HepG2 (cell line): ENCODE measurements around the gene OR1F1. TPM values are rescaled to one million over a fixed set of nuclear protein-coding genes. Genes with fewer than 3 reads are reported as not detected.

Experiments used
- CAMTA2 ChIP-seq: sonication (generic); formaldehyde crosslinking; IDR thresholded peaks from 2 replicates; pipeline ENCODE4 v1.4.0; 2020; ENCODE audit warnings: mild to moderate bottlenecking, missing genetic modification reagents, borderline replicate concordance
- CBFB ChIP-seq: sonication (generic); formaldehyde crosslinking; IDR thresholded peaks from 2 replicates; pipeline ENCODE4 v1.4.0; 2020; ENCODE audit warnings: missing genetic modification reagents
- CBX1 ChIP-seq: IDR thresholded peaks from one replicate; pipeline ENCODE4 v1.6.1; 2016; ENCODE audit warnings: antibody characterized with exemption, low read depth
- FOXA3 ChIP-seq: IDR thresholded peaks from 2 replicates; pipeline ENCODE4 v1.6.1; 2016; ENCODE audit warnings: missing genetic modification reagents, missing compliant biosample characterization
- HNRNPLL ChIP-seq: fragments of 200-400 bp; formaldehyde crosslinking; IDR thresholded peaks from 2 replicates; pipeline ENCODE4 v1.6.1; 2017; ENCODE audit warnings: mild to moderate bottlenecking, low read depth, low read length; ENCODE audit not compliant: poor library complexity, severe bottlenecking
- KLF16 ChIP-seq, 2 experiments: sonication (generic) in 1 of 2; formaldehyde crosslinking in 1 of 2; IDR thresholded peaks; 2 replicates each; pipeline versions ENCODE4 v1.6.1 to v1.8.0; 2016 to 2023; ENCODE audit warnings: missing genetic modification reagents in 2 of 2, missing compliant biosample characterization in 1 of 2
- MIXL1 ChIP-seq: IDR thresholded peaks from 2 replicates; pipeline ENCODE4 v1.6.1; 2016
- POLR2A ChIP-seq, 2 experiments: IDR thresholded peaks; 2 replicates each; pipeline ENCODE4 v1.6.1; 2011; ENCODE audit warnings: low read depth in 2 of 2, low read length in 2 of 2, mild to moderate bottlenecking in 1 of 2, moderate library complexity in 1 of 2; ENCODE audit not compliant: insufficient read depth in 1 of 2
- SRSF1 ChIP-seq: fragments of 200-400 bp; formaldehyde crosslinking; optimal IDR thresholded peaks from 2 replicates; pipeline ENCODE3; 2017; ENCODE audit warnings: mild to moderate bottlenecking, low read depth, low read length, moderate library complexity
- TBX3 ChIP-seq: fragments of 450-650 bp; IDR thresholded peaks from 2 replicates; pipeline ENCODE4 v1.6.1; 2017; ENCODE audit warnings: antibody characterized with exemption, mild to moderate bottlenecking, inconsistent platforms, borderline replicate concordance
- TEAD3 ChIP-seq: optimal IDR thresholded peaks from 2 replicates; pipeline ENCODE3; 2016; ENCODE audit warnings: borderline replicate concordance
- TEF ChIP-seq: sonication (generic); formaldehyde crosslinking; IDR thresholded peaks from 2 replicates; pipeline ENCODE4 v1.5.0; 2020; ENCODE audit warnings: missing genetic modification reagents
- THAP11 ChIP-seq: IDR thresholded peaks from 2 replicates; pipeline ENCODE4 v1.6.1; 2016; ENCODE audit warnings: missing biosample characterization, missing genetic modification reagents
- TOE1 ChIP-seq: sonication (generic); formaldehyde crosslinking; IDR thresholded peaks from 2 replicates; pipeline ENCODE4 v1.4.0; 2020; ENCODE audit warnings: mild to moderate bottlenecking, missing genetic modification reagents
- TRIM24 ChIP-seq: sonication (generic); formaldehyde crosslinking; IDR thresholded peaks from 2 replicates; pipeline ENCODE4 v1.8.0; 2022; ENCODE audit warnings: mild to moderate bottlenecking, missing genetic modification reagents
- YEATS2 ChIP-seq: sonication (generic); formaldehyde crosslinking; IDR thresholded peaks from 2 replicates; pipeline ENCODE4 v1.4.0; 2020; ENCODE audit warnings: missing genetic modification reagents, borderline replicate concordance
- ZBTB20 ChIP-seq: sonication (generic); formaldehyde crosslinking; IDR thresholded peaks from 2 replicates; pipeline ENCODE4 v1.8.1; 2023; ENCODE audit warnings: missing genetic modification reagents, low read depth, mild to moderate bottlenecking, borderline replicate concordance
- ZNF441 ChIP-seq: sonication (generic); formaldehyde crosslinking; IDR thresholded peaks from 2 replicates; pipeline ENCODE4 v1.7.0; 2021; ENCODE audit warnings: missing genetic modification reagents, borderline replicate concordance
- ZNF550 ChIP-seq: sonication (generic); formaldehyde crosslinking; IDR thresholded peaks from 2 replicates; pipeline ENCODE4 v1.4.0; 2020; ENCODE audit warnings: mild to moderate bottlenecking, missing genetic modification reagents, borderline replicate concordance
- ZNF672 ChIP-seq: sonication (generic); formaldehyde crosslinking; IDR thresholded peaks from 2 replicates; pipeline ENCODE4 v1.8.1; 2022; ENCODE audit warnings: missing genetic modification reagents
- ZNF766 ChIP-seq: sonication (generic); formaldehyde crosslinking; IDR thresholded peaks from 2 replicates; pipeline ENCODE4 v1.5.0; 2020; ENCODE audit warnings: missing genetic modification reagents, borderline replicate concordance
- ZNF773 ChIP-seq: sonication (generic); formaldehyde crosslinking; IDR thresholded peaks from 2 replicates; pipeline ENCODE4 v1.4.0; 2020; ENCODE audit warnings: missing genetic modification reagents, borderline replicate concordance
- polyA plus RNA-seq, 8 experiments: library from polyadenylated mRNA; depleted of rRNA in 3 of 8; stranded (reverse) in 7 of 8; unstranded in 1 of 8; fragments of >200 nt; fragmentation: Illumina TruSeq in 4 of 8; extraction: Trizol in 4 of 8; gene quantifications; 2 replicates each; pipeline versions ENCODE4 v1.2.1 to v1.2.3, GENCODE V29; 2011 to 2016; ENCODE audit warnings: low read depth in 4 of 8, missing spikeins in 1 of 8, mixed read lengths in 1 of 8; ENCODE audit not compliant: insufficient read depth in 1 of 8
- total RNA-seq, 5 experiments: library from RNA; depleted of rRNA; stranded (reverse); fragments of >200 nt; fragmentation: Illumina TruSeq; extraction: Trizol; gene quantifications; 2 replicates each; pipeline ENCODE4 v1.2.3, GENCODE V29; 2016; ENCODE audit warnings: low read depth in 1 of 5
- TF ChIP-seq, protein P1 (sequence below): sonication (generic); formaldehyde crosslinking; IDR thresholded peaks from 2 replicates; pipeline ENCODE4 v1.9.0; 2022; ENCODE audit warnings: missing genetic modification reagents, mild to moderate bottlenecking, borderline replicate concordance
- TF ChIP-seq, protein P2 (sequence below): sonication (generic); formaldehyde crosslinking; IDR thresholded peaks from 2 replicates; pipeline ENCODE4 v1.4.0; 2020; ENCODE audit warnings: missing genetic modification reagents
- TF ChIP-seq, protein P3 (sequence below): sonication (generic); formaldehyde crosslinking; IDR thresholded peaks from 2 replicates; pipeline ENCODE4 v1.5.0; 2020; ENCODE audit warnings: missing genetic modification reagents

Gene OR1F1
- total and polyA plus RNA-seq, 2 of the 13 experiments (the other 11 are each of a cell fraction or from before 2014, with no cell fraction given): 0.90 TPM; not detected in 1

GRCh38 chr16:3150346-3151218 lies 37.4 kb upstream of the OR1F1 start (continued):
- TF ChIP-seq, protein P1, sequence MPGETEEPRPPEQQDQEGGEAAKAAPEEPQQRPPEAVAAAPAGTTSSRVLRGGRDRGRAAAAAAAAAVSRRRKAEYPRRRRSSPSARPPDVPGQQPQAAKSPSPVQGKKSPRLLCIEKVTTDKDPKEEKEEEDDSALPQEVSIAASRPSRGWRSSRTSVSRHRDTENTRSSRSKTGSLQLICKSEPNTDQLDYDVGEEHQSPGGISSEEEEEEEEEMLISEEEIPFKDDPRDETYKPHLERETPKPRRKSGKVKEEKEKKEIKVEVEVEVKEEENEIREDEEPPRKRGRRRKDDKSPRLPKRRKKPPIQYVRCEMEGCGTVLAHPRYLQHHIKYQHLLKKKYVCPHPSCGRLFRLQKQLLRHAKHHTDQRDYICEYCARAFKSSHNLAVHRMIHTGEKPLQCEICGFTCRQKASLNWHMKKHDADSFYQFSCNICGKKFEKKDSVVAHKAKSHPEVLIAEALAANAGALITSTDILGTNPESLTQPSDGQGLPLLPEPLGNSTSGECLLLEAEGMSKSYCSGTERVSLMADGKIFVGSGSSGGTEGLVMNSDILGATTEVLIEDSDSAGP (CRISPR knock-in tag): peak; percentile 88
- TF ChIP-seq ZNF441 (CRISPR knock-in tag): 0 out of 2 replicates have a peak, but pooled peaks have one; percentile 61
- no peak for TF ChIP-seq TBX3
- TF ChIP-seq ZNF672 (CRISPR knock-in tag): peak; percentile 65; the same call in 1 of the 2 replicates
- TF ChIP-seq KLF16 (CRISPR knock-in tag; IDR thresholded peaks at IDR 0.05): peak in 1 of 2 experiments; percentile 95; a peak in 2 of 4 replicates
- TF ChIP-seq CBFB (CRISPR knock-in tag): peak; percentile 22; the same call in 1 of the 2 replicates
- no peak for TF ChIP-seq ZNF773 (CRISPR knock-in tag)
- peak; percentile 51 for TF ChIP-seq HNRNPLL
- TF ChIP-seq ZBTB20 (CRISPR knock-in tag): peak; percentile 79; the same call in 1 of the 2 replicates
- peak; percentile 89 for TF ChIP-seq CBX1
- peak; percentile 55; the same call in 1 of the 2 replicates for TF ChIP-seq TOE1 (CRISPR knock-in tag)
- TF ChIP-seq CAMTA2 (CRISPR knock-in tag): peak; percentile 66; the same call in 1 of the 2 replicates
- peak; percentile 52; the same call in 1 of the 2 replicates for TF ChIP-seq YEATS2
- TF ChIP-seq TRIM24 (CRISPR knock-in tag): no peak
- peak; percentile 83 for TF ChIP-seq THAP11 (CRISPR knock-in tag)
- 0 out of 2 replicates have a peak, but pooled peaks have one; percentile 18 for TF ChIP-seq TEF (CRISPR knock-in tag)
- peak; percentile 68 for TF ChIP-seq SRSF1
- TF ChIP-seq ZNF766: 0 out of 2 replicates have a peak, but pooled peaks have one; percentile 75
- TF ChIP-seq, protein P2, sequence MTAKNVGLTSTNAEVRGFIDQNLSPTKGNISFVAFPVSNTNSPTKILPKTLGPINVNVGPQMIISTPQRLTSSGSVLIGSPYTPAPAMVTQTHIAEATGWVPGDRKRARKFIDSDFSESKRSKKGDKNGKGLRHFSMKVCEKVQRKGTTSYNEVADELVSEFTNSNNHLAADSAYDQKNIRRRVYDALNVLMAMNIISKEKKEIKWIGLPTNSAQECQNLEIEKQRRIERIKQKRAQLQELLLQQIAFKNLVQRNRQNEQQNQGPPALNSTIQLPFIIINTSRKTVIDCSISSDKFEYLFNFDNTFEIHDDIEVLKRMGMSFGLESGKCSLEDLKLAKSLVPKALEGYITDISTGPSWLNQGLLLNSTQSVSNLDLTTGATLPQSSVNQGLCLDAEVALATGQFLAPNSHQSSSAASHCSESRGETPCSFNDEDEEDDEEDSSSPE: peak; percentile 42; the same call in 1 of the 2 replicates
- TF ChIP-seq ZNF550 (CRISPR knock-in tag): no peak
- TF ChIP-seq, protein P3, sequence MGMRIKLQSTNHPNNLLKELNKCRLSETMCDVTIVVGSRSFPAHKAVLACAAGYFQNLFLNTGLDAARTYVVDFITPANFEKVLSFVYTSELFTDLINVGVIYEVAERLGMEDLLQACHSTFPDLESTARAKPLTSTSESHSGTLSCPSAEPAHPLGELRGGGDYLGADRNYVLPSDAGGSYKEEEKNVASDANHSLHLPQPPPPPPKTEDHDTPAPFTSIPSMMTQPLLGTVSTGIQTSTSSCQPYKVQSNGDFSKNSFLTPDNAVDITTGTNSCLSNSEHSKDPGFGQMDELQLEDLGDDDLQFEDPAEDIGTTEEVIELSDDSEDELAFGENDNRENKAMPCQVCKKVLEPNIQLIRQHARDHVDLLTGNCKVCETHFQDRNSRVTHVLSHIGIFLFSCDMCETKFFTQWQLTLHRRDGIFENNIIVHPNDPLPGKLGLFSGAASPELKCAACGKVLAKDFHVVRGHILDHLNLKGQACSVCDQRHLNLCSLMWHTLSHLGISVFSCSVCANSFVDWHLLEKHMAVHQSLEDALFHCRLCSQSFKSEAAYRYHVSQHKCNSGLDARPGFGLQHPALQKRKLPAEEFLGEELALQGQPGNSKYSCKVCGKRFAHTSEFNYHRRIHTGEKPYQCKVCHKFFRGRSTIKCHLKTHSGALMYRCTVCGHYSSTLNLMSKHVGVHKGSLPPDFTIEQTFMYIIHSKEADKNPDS (CRISPR knock-in tag): 0 out of 2 replicates have a peak, but pooled peaks have one; percentile 65
- TF ChIP-seq FOXA3 (CRISPR knock-in tag): peak; percentile 61
- TF ChIP-seq POLR2A (IDR thresholded peaks at IDR 0.05; ENCODE audit: insufficient read depth in 1 of 2, low read depth in 2 of 2, low read length in 2 of 2): no peak
- TF ChIP-seq TEAD3 (CRISPR knock-in tag): no peak
- peak; percentile 92 for TF ChIP-seq MIXL1 (CRISPR knock-in tag)
